Measurements from ENCODE around the gene FBXO17. TPM values are rescaled to one million over a fixed set of nuclear protein-coding genes. Genes with fewer than 3 reads are reported as not detected.

FBXO17 gene, protein sequence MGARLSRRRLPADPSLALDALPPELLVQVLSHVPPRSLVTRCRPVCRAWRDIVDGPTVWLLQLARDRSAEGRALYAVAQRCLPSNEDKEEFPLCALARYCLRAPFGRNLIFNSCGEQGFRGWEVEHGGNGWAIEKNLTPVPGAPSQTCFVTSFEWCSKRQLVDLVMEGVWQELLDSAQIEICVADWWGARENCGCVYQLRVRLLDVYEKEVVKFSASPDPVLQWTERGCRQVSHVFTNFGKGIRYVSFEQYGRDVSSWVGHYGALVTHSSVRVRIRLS
- 10 to 100 TPM in 1 of 4 donors, 1 to 10 TPM in 3; 3.9 to 18.3 (median 8.8) TPM for total RNA-seq

DNA sequence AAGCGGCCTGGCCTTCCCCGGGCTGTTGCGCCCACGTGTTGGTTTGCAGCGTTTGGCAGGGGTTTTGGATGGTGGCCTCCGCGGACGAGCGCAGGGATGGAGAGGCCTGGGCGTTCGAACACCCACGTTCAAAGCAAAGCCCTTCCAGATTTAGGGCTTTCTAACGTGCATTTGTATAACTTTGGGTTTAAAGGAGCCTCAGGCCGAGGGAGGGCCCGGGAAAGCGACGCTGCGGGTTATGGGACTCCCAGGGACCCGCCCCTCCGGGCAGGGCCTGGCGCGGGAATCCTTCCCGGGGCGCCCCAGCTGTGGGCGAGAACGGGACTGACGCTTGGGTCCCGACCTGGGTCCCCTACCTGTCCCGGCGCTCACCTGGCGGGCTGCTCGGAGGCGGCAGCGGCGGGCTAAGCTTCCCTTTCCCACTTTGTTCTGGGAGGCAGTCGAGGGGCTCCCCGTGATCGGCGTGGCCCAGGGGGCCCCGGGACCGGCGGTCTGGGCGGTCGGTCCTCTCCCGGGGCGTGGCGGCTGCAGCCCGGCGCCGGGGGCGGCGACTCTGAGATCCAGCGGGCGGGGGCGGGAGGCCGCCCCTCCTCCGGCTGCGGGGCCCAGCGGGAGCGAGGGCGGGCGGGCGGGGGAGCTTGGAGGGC is at the start of gene FBXO17:
TSS of gene FBXO17 (minus strand) at position 529 of the 647 bp plus-strand sequence. CDS start 25,423 bp downstream, outside the sequence.
- Histone ChIP-seq H3K36me3 (no peaks in the 10 kb centered on the region), H3K27me3 (peaks cover 0 to 15% (median 0%) of the 10 kb centered on the region in 4 donors), H3K27ac (peak within 1 kb of the TSS; percentile 79 to 92 (median 86)), H3K4me3 (peak within 1 kb of the TSS; percentile 43 to 72 (median 62)), H3K4me1 (peaks cover 12 to 29% (median 13%) of the 10 kb centered on the region in 3 donors), H3K9me3 (no peaks in the 10 kb centered on the region)
- no peak for TF ChIP-seq POLR2A (IDR thresholded peaks at IDR 0.05)
- TF ChIP-seq, protein P1, sequence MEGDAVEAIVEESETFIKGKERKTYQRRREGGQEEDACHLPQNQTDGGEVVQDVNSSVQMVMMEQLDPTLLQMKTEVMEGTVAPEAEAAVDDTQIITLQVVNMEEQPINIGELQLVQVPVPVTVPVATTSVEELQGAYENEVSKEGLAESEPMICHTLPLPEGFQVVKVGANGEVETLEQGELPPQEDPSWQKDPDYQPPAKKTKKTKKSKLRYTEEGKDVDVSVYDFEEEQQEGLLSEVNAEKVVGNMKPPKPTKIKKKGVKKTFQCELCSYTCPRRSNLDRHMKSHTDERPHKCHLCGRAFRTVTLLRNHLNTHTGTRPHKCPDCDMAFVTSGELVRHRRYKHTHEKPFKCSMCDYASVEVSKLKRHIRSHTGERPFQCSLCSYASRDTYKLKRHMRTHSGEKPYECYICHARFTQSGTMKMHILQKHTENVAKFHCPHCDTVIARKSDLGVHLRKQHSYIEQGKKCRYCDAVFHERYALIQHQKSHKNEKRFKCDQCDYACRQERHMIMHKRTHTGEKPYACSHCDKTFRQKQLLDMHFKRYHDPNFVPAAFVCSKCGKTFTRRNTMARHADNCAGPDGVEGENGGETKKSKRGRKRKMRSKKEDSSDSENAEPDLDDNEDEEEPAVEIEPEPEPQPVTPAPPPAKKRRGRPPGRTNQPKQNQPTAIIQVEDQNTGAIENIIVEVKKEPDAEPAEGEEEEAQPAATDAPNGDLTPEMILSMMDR (IDR thresholded peaks at IDR 0.05): peak in 1 of 6 experiments; percentile 5
- intact Hi-C loops (cut with DNase I): no loop called here
- 16 to 18% methylated on average over 12 to 13 of the region's 63 CpGs for WGBS, 2 donors
- DNase-seq: no peak

DNA sequence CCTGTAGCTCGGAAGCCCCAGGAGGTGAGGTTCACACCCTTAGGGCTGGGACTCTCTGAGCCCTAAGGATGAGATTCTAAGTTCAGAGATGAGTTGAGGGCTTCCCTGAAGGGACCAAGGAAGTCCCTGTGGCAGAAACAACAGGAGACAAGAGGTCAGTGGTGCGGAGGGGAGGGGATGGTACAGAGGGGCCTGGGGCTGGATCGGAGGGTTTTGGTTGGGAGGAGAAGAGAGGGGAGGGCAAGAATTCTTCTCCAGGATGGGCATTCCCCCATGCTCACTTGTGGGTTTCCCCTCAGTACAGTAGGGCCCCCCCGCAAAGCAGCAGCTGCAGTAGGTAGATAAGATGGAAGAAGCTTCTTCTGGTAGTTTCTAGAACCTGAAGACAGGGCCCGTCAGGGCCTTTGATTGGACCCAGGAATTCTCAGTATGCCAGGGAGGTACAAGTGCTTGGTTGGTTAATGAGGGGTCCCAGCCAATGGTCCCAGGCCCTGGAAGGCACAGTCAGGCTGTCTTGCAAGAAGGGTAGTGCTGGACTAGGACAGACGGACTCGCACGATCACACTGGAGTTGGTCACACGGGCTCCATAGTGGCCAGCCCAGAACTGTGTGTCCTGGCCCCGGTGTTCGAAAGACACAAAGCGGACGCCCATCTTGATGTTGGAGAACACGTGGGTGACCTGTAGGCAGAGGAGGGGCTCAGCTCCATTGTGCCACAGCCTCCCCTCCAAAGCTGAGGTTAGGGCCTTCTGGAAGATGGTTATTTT is 49.5 kb upstream of the FBXO17 start:
- Histone ChIP-seq H3K27me3 (no peaks in the 10 kb centered on the region), H3K27ac (no peak overlapping the region), H3K4me1 (no peaks in the 10 kb centered on the region), H3K36me3 (peaks cover 0 to 45% (median 0%) of the 10 kb centered on the region in 3 donors), H3K4me3 (no peak overlapping the region), H3K9me3 (no peaks in the 10 kb centered on the region)
- no peak for DNase-seq
- WGBS, 2 donors: 93 to 98% methylated on average over 11 to 14 of the region's 14 CpGs
- TF ChIP-seq, protein P1 (IDR thresholded peaks at IDR 0.05): no peak
- no peak for TF ChIP-seq POLR2A (IDR thresholded peaks at IDR 0.05)
- intact Hi-C loops (cut with DNase I): no loop called here

DNA sequence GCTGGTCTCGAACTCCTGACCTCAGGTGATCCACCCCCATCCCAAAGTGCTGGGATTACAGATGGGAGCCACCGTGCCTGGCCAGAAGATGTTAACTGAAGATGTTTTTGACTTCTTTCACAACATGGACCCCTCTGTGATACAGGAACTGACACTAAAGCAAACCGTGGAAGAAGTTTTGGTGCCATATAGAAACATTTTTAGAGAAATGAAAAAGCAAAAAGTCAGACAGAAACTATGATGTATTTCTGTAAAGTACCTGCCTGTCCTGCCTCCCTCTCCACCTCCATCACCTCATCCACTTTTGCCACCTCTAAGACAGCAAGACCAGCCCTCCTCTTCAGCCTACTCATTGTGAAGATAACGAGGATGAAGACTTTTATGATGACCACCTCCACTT is 45.5 kb upstream of the FBXO17 start:
- intact Hi-C loops (cut with DNase I): no loop called here
- no peak for DNase-seq

DNA sequence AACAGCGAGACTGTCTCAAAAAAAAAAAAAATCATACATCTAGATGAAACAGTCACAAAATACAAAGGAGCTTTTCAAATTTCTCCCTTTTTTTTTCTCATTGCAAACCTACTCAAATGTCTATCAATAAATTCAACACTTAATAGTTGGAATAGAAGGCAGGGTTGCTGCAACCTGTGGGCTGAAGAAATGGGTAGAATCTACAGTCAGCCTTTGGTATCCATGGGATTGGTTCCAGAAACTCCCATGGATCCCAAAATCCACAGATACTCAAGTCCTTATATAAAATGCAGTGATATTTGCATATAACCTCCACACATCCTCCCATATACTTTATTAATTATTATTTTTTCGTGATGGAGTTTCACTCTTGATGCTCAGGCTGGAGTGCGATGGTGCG is 42.1 kb upstream of the FBXO17 start:
- no peaks in the 10 kb centered on the region for H3K4me1 ChIP-seq
- TF ChIP-seq, protein P1 (IDR thresholded peaks at IDR 0.05): no peak
- no peak for TF ChIP-seq POLR2A (IDR thresholded peaks at IDR 0.05)
- WGBS, 2 donors: 85 to 86% methylated on average over 4 of the region's 4 CpGs
- H3K27me3 ChIP-seq: no peaks in the 10 kb centered on the region
- H3K36me3 ChIP-seq: no peaks in the 10 kb centered on the region
- DNase-seq: no peak
- H3K9me3 ChIP-seq: no peaks in the 10 kb centered on the region
- no peak overlapping the region for H3K27ac ChIP-seq
- intact Hi-C loops (cut with DNase I): no loop called here
- H3K4me3 ChIP-seq: no peak overlapping the region

More for the DNA sequence above, 45.5 kb upstream of the FBXO17 start:
- TF ChIP-seq POLR2A (IDR thresholded peaks at IDR 0.05): no peak
- TF ChIP-seq, protein P1 (IDR thresholded peaks at IDR 0.05): no peak
- no peaks in the 10 kb centered on the region for H3K9me3 ChIP-seq
- no peak overlapping the region for H3K27ac ChIP-seq
- H3K4me3 ChIP-seq: no peak overlapping the region
- no peaks in the 10 kb centered on the region for H3K27me3 ChIP-seq
- no peaks in the 10 kb centered on the region for H3K4me1 ChIP-seq
- 66 to 77% methylated on average over 3 to 4 of the region's 4 CpGs for WGBS, 2 donors
- peaks cover 0 to 17% (median 0%) of the 10 kb centered on the region in 3 donors for H3K36me3 ChIP-seq

All from esophagus squamous epithelium (tissue), 5 donors.